Endothelial cell of umbilical vein (primary cell): ENCODE results near the gene CDH7. TPM values are rescaled to one million over a fixed set of nuclear protein-coding genes. Genes with fewer than 3 reads are reported as not detected.

ENCODE experiments used
- BruUV-seq: library from RNA; stranded (reverse); fragments of 400-500 nt; replicated peaks from 2 replicates; lab custom pipeline; 2021; lab: Mats Ljungman, UMichigan
- CTCF ChIA-PET: fragments of 300-600, 350-600 bp; sonication (Branson Sonifier 250); formaldehyde crosslinking; loops from one replicate; lab custom pipeline; 2021; ENCODE audit warnings: antibody characterized with exemption, inconsistent platforms; lab: Charles Lee
- POLR2A ChIA-PET: fragments of 300-600, 350-600 bp; sonication (Branson Sonifier 250); formaldehyde crosslinking; loops from one replicate; lab custom pipeline; 2021; ENCODE audit warnings: antibody characterized with exemption, inconsistent platforms; lab: Charles Lee
- DNase-seq: peaks from one replicate; pipeline ENCODE4 v3.0.0-alpha.2; 2011; ENCODE audit warnings: low read depth, low spot score
- FAIRE-seq: peaks from 2 replicates; lab custom pipeline; 2011; peaks lifted over from hg19 to GRCh38; lab: Jason Lieb, UNC
- H2AFZ ChIP-seq: 2 replicates; pipeline ENCODE4 v1.6.0; 2012; ENCODE audit warnings: low read depth, low read length, control low read depth, inconsistent platforms
- H3K27ac ChIP-seq: 2 replicates; pipeline ENCODE4 v1.5.1; 2011; ENCODE audit warnings: low read depth, mild to moderate bottlenecking, control low read depth, low read length, moderate library complexity; ENCODE audit not compliant: insufficient read depth
- H3K27me3 ChIP-seq, 2 experiments: 2 replicates each; pipeline versions ENCODE4 v1.6.0 to v1.6.1; 2011; ENCODE audit warnings: low read length in 2 of 2, mixed read lengths in 1 of 2; ENCODE audit not compliant: control insufficient read depth in 2 of 2, insufficient read depth in 2 of 2
- H3K36me3 ChIP-seq, 2 experiments: 2 replicates in 1 of 2; 3 replicates in 1 of 2; pipeline ENCODE4 v1.5.1; 2011; ENCODE audit warnings: low read length in 2 of 2, mild to moderate bottlenecking in 1 of 2, moderate library complexity in 1 of 2; ENCODE audit not compliant: control insufficient read depth in 2 of 2, insufficient read depth in 2 of 2; ENCODE audit errors: extremely low read depth in 1 of 2
- H3K4me1 ChIP-seq: 3 replicates; pipeline ENCODE4 v1.5.1; 2011; ENCODE audit warnings: mild to moderate bottlenecking, low read length; ENCODE audit not compliant: control insufficient read depth, insufficient read depth; ENCODE audit errors: extremely low read depth
- H3K4me2 ChIP-seq: 2 replicates; pipeline ENCODE4 v1.6.1; 2011; ENCODE audit warnings: low read length, control low read depth, mixed read lengths; ENCODE audit not compliant: insufficient read depth
- H3K4me3 ChIP-seq, 3 experiments: fragments of 200-600 bp in 1 of 3; sonication (generic), shearing (Covaris generic) in 1 of 3; replicated peaks in 1 of 3; 2 replicates each; pipeline ENCODE4 v1.5.1; 2011 to 2016; ENCODE audit warnings: control low read depth in 3 of 3, low read length in 3 of 3, mild to moderate bottlenecking in 2 of 3, inconsistent platforms in 1 of 3, low read depth in 1 of 3, moderate library complexity in 1 of 3; ENCODE audit not compliant: insufficient read depth in 1 of 3
- H3K79me2 ChIP-seq: 2 replicates; pipeline ENCODE4 v1.6.0; 2012; ENCODE audit warnings: low read length, inconsistent platforms; ENCODE audit not compliant: control insufficient read depth, insufficient read depth
- H3K9ac ChIP-seq: replicated peaks from 2 replicates; pipeline ENCODE3; 2011; ENCODE audit warnings: low read length, control low read depth; ENCODE audit not compliant: insufficient read depth; ENCODE audit errors: extremely low read depth
- H3K9me1 ChIP-seq: replicated peaks from 3 replicates; pipeline ENCODE4 v1.6.0; 2011; ENCODE audit warnings: mild to moderate bottlenecking, low read length; ENCODE audit not compliant: control insufficient read depth, insufficient read depth; ENCODE audit errors: extremely low read depth
- H3K9me3 ChIP-seq: replicated peaks from 2 replicates; pipeline ENCODE4 v1.5.1; 2012; ENCODE audit warnings: low read length, inconsistent platforms; ENCODE audit not compliant: control insufficient read depth, insufficient read depth
- H4K20me1 ChIP-seq: replicated peaks from 2 replicates; pipeline ENCODE3; 2011; ENCODE audit warnings: mild to moderate bottlenecking, low read length; ENCODE audit not compliant: control insufficient read depth, insufficient read depth; ENCODE audit errors: extremely low read depth
- EZH2 ChIP-seq: IDR thresholded peaks from 2 replicates; pipeline ENCODE4 v1.6.1; 2012; ENCODE audit warnings: borderline replicate concordance, low read depth, mild to moderate bottlenecking, moderate library complexity, low read length, inconsistent platforms; ENCODE audit not compliant: severe bottlenecking
- FOS ChIP-seq: IDR thresholded peaks from 2 replicates; pipeline ENCODE4 v1.6.1; 2011; ENCODE audit warnings: mild to moderate bottlenecking, low read length, moderate library complexity, borderline replicate concordance; ENCODE audit not compliant: insufficient read depth
- GATA2 ChIP-seq: IDR thresholded peaks from 2 replicates; pipeline ENCODE4 v1.7.0; 2011; ENCODE audit warnings: low read depth, mild to moderate bottlenecking, moderate library complexity, mixed read lengths, low read length; ENCODE audit not compliant: insufficient read length, insufficient read depth
- JUN ChIP-seq: IDR thresholded peaks from 2 replicates; pipeline ENCODE4 v1.6.1; 2011; ENCODE audit warnings: borderline replicate concordance, low read depth; ENCODE audit not compliant: insufficient read length, insufficient read depth
- MYC ChIP-seq: IDR thresholded peaks from one replicate; pipeline ENCODE4 v1.6.1; 2011; ENCODE audit warnings: mild to moderate bottlenecking, low read depth, low read length
- POLR2A ChIP-seq: IDR thresholded peaks from 2 replicates; pipeline ENCODE4 v1.6.1; 2012; ENCODE audit warnings: low read depth, mild to moderate bottlenecking, control low read depth, low read length
- POLR2AphosphoS5 ChIP-seq: IDR thresholded peaks from 2 replicates; pipeline ENCODE4 v1.6.1; 2012; ENCODE audit warnings: low read depth, mild to moderate bottlenecking, control low read depth, low read length, moderate library complexity; ENCODE audit not compliant: insufficient read depth
- dilution Hi-C: fragments of 300-500 bp; cut with MboI; formaldehyde crosslinking; loops from one replicate; pipeline ENCODE4 v1.15.0; 2019; ENCODE audit warnings: low sequenced_read_pairs; ENCODE audit not compliant: extremely low pct_ligation_motif_present
- intact Hi-C: fragments of 100-400 bp; cut with micrococcal nuclease; formaldehyde crosslinking; loops from one replicate; pipeline ENCODE4 v1.10.0; 2022
- polyA plus RNA-seq, 4 experiments: library from polyadenylated mRNA; depleted of rRNA in 3 of 4; stranded (reverse) in 3 of 4; unstranded in 1 of 4; fragments of >200 nt; gene quantifications; 2 replicates each; pipeline versions ENCODE4 v1.2.1 to v1.2.3, GENCODE V29; 2011 to 2012; ENCODE audit warnings: missing spikeins in 1 of 4
- total RNA-seq: library from RNA; stranded (reverse); gene quantifications from 2 replicates; pipeline ENCODE4 v1.2.3, GENCODE V29; 2021
- TF ChIP-seq, protein P1 (sequence below): IDR thresholded peaks from 2 replicates; pipeline ENCODE4 v1.6.1; 2011; ENCODE audit not compliant: insufficient read depth, insufficient read length
- TF ChIP-seq, protein P2 (sequence below), 2 donors: IDR thresholded peaks; 1 replicate in 1 of 2; 2 replicates in 1 of 2; pipeline ENCODE4 v1.5.1; 2011; ENCODE audit warnings: low read length in 2 of 2, mild to moderate bottlenecking in 2 of 2, moderate library complexity in 2 of 2, control low read depth in 1 of 2, inconsistent platforms in 1 of 2, low read depth in 1 of 2; ENCODE audit not compliant: insufficient read depth in 1 of 2; ENCODE audit errors: extremely low read depth in 1 of 2

The CDH7 gene
- total and polyA plus RNA-seq, 2 donors (not counting 3 experiments of a cell fraction or from before 2014, with no cell fraction given): not detected

DNA sequence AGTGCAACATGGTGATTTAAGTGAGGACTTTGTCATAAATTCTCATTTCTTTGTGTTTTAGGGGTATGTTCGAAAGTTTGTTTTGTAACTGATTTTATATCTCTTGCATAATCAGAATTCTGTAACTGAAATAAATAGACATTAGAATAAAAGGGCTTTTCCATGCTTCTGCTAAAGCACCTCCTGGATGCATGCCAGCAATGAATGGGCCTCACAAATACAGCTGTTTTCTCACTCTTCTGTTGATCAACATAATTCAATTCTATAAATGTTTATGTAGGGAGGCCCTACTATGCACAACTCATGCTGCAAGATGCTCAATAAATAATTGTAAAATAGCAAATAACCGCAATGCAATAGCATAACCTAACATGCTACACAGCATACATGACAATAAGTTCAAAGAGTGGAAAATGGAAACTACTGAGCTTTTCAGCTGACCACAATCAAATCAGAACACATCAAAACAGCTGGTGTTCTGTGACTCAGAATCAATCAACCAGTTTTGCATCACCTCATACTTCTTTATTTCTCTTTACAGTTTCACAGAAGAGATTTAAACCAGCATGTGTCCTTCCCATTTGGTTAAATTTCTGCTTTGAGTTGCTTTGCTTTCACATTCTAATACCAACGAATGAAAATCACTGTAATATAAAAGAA lies 11.0 kb downstream of the CDH7 start:
- intact Hi-C loops (no loop called here), dilution Hi-C loops (no loop called here)
- Histone ChIP-seq H2AFZ (no peak overlapping the region), H3K9me1 (no peaks in the 10 kb centered on the region), H3K9ac (no peak overlapping the region), H3K4me3 (no peak overlapping the region), H3K27me3 (no peaks in the 10 kb centered on the region), H4K20me1 (no peaks in the 10 kb centered on the region), H3K27ac (no peak overlapping the region), H3K4me2 (no peak overlapping the region), H3K36me3 (no peaks in the 10 kb centered on the region), H3K9me3 (peaks cover 2% of the 10 kb centered on the region), H3K79me2 (no peaks in the 10 kb centered on the region), H3K4me1 (no peaks in the 10 kb centered on the region)
- no TSS peak for BruUV-seq
- CTCF ChIA-PET: no interaction called here
- FAIRE-seq: no peak
- no peak for DNase-seq
- POLR2A ChIA-PET: no interaction called here
- TF ChIP-seq, protein P1, sequence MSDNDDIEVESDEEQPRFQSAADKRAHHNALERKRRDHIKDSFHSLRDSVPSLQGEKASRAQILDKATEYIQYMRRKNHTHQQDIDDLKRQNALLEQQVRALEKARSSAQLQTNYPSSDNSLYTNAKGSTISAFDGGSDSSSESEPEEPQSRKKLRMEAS: no peak
- TF ChIP-seq POLR2AphosphoS5: no peak
- TF ChIP-seq POLR2A: no peak
- no peak for TF ChIP-seq FOS
- TF ChIP-seq GATA2: no peak
- TF ChIP-seq MYC: no peak
- TF ChIP-seq JUN: no peak
- TF ChIP-seq EZH2: no peak
- TF ChIP-seq, protein P2, sequence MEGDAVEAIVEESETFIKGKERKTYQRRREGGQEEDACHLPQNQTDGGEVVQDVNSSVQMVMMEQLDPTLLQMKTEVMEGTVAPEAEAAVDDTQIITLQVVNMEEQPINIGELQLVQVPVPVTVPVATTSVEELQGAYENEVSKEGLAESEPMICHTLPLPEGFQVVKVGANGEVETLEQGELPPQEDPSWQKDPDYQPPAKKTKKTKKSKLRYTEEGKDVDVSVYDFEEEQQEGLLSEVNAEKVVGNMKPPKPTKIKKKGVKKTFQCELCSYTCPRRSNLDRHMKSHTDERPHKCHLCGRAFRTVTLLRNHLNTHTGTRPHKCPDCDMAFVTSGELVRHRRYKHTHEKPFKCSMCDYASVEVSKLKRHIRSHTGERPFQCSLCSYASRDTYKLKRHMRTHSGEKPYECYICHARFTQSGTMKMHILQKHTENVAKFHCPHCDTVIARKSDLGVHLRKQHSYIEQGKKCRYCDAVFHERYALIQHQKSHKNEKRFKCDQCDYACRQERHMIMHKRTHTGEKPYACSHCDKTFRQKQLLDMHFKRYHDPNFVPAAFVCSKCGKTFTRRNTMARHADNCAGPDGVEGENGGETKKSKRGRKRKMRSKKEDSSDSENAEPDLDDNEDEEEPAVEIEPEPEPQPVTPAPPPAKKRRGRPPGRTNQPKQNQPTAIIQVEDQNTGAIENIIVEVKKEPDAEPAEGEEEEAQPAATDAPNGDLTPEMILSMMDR (IDR thresholded peaks at IDR 0.05; ENCODE audit: extremely low read depth in 1 of 2, insufficient read depth in 1 of 2, low read depth in 1 of 2, low read length in 2 of 2): no peak
